IMR-90 (cell line): ENCODE data around the gene ZBTB9. TPM values are rescaled to one million over a fixed set of nuclear protein-coding genes. Genes with fewer than 3 reads are reported as not detected.
A peak's percentile ranks its signal among the peaks of the same experiment; 100 is the strongest.

ENCODE experiments used
- ATAC-seq: fragments of 200-7000 bp; cut with Tn5 transposase; 2 replicates; pipeline ENCODE4 v1.9.1; 2020; ENCODE audit warnings: low read depth, mild to moderate bottlenecking, moderate library complexity
- BruUV-seq: library from RNA; stranded (reverse); fragments of 400-500 nt; replicated peaks from 2 replicates; lab custom pipeline; 2021; lab: Mats Ljungman, UMichigan
- CTCF ChIA-PET: fragments of 300-600 bp; formaldehyde crosslinking; extraction: SDS; loops from one replicate; lab custom pipeline; 2021; ENCODE audit warnings: antibody characterized with exemption; lab: Yijun Ruan, JAX
- POLR2A ChIA-PET: fragments of 300-600 bp; sonication (Branson Sonifier 250); formaldehyde crosslinking; loops from one replicate; lab custom pipeline; 2022; ENCODE audit warnings: antibody characterized with exemption; ENCODE audit not compliant: unreplicated experiment; lab: Charles Lee
- DNase-seq: peaks from one replicate; pipeline ENCODE4 v3.0.0; 2013
- H2AFZ ChIP-seq: replicated peaks from 2 replicates; pipeline ENCODE3; 2013; ENCODE audit warnings: low read length, mild to moderate bottlenecking; ENCODE audit not compliant: poor library complexity
- H2AK5ac ChIP-seq: 2 replicates; pipeline ENCODE4 v1.6.1; 2013; ENCODE audit warnings: low read depth, low read length, inconsistent platforms
- H2AK9ac ChIP-seq: replicated peaks from 2 replicates; pipeline ENCODE3; 2013; ENCODE audit warnings: mild to moderate bottlenecking, low read depth, low read length, moderate library complexity; ENCODE audit not compliant: poor library complexity
- H2BK120ac ChIP-seq: 2 replicates; pipeline ENCODE4 v1.6.1; 2013; ENCODE audit warnings: low read depth, low read length, inconsistent platforms
- H2BK15ac ChIP-seq: 3 replicates; pipeline ENCODE4 v1.6.1; 2013; ENCODE audit warnings: low read depth, low read length, inconsistent platforms
- H2BK20ac ChIP-seq: 2 replicates; pipeline ENCODE4 v1.6.1; 2013; ENCODE audit warnings: low read depth, mild to moderate bottlenecking, inconsistent platforms, low read length, moderate library complexity
- H2BK5ac ChIP-seq: 2 replicates; pipeline ENCODE4 v1.6.1; 2013; ENCODE audit warnings: mild to moderate bottlenecking, low read depth, low read length, inconsistent platforms; ENCODE audit not compliant: poor library complexity, severe bottlenecking
- H3K14ac ChIP-seq: replicated peaks from 2 replicates; pipeline ENCODE4 v1.6.1; 2013; ENCODE audit warnings: low read depth, low read length, inconsistent platforms
- H3K18ac ChIP-seq: 2 replicates; pipeline ENCODE4 v1.6.1; 2013; ENCODE audit warnings: low read depth, low read length, control low read depth
- H3K23ac ChIP-seq: 2 replicates; pipeline ENCODE4 v1.6.1; 2013; ENCODE audit warnings: low read depth, low read length, inconsistent platforms
- H3K27ac ChIP-seq: 2 replicates; pipeline ENCODE4 v1.5.1; 2013; ENCODE audit warnings: mild to moderate bottlenecking, control low read depth, low read length; ENCODE audit not compliant: insufficient read depth
- H3K27me3 ChIP-seq: 2 replicates; pipeline ENCODE4 v1.6.1; 2013; ENCODE audit warnings: low read length; ENCODE audit not compliant: control insufficient read depth, insufficient read depth
- H3K36me3 ChIP-seq: 2 replicates; pipeline ENCODE4 v1.6.1; 2013; ENCODE audit warnings: low read length, mixed read lengths; ENCODE audit not compliant: control insufficient read depth, insufficient read depth
- H3K4ac ChIP-seq: 2 replicates; pipeline ENCODE4 v1.6.1; 2013; ENCODE audit warnings: low read depth, low read length, inconsistent platforms
- H3K4me1 ChIP-seq: 2 replicates; pipeline ENCODE4 v1.6.1; 2013; ENCODE audit warnings: low read length, mixed read lengths; ENCODE audit not compliant: control insufficient read depth, insufficient read depth
- H3K4me2 ChIP-seq: 2 replicates; pipeline ENCODE4 v1.6.1; 2013; ENCODE audit warnings: low read depth, mild to moderate bottlenecking, control low read depth, low read length, moderate library complexity
- H3K4me3 ChIP-seq: 2 replicates; pipeline ENCODE4 v1.5.1; 2013; ENCODE audit warnings: low read depth, mild to moderate bottlenecking, control low read depth, low read length, moderate library complexity; ENCODE audit not compliant: insufficient read depth
- H3K56ac ChIP-seq: 2 replicates; pipeline ENCODE4 v1.6.1; 2013; ENCODE audit warnings: low read length, inconsistent platforms; ENCODE audit not compliant: insufficient read depth; ENCODE audit errors: extremely low read depth
- H3K79me1 ChIP-seq, 2 experiments: 2 replicates each; pipeline ENCODE4 v1.6.1; 2013; ENCODE audit warnings: low read length in 2 of 2, inconsistent platforms in 1 of 2, low read depth in 1 of 2
- H3K9ac ChIP-seq: 2 replicates; pipeline ENCODE4 v1.6.1; 2013; ENCODE audit warnings: low read depth, low read length, control low read depth
- H3K9me1 ChIP-seq: 2 replicates; pipeline ENCODE4 v1.6.1; 2013; ENCODE audit warnings: low read length, inconsistent platforms; ENCODE audit not compliant: insufficient read depth
- H3K9me3 ChIP-seq: 2 replicates; pipeline ENCODE4 v1.6.1; 2013; ENCODE audit warnings: low read length; ENCODE audit not compliant: control insufficient read depth, insufficient read depth
- H4K20me1 ChIP-seq: 2 replicates; pipeline ENCODE4 v1.6.1; 2013; ENCODE audit warnings: low read length, inconsistent platforms; ENCODE audit not compliant: insufficient read depth
- H4K5ac ChIP-seq: 2 replicates; pipeline ENCODE4 v1.6.1; 2013; ENCODE audit warnings: mild to moderate bottlenecking, low read depth, low read length, control low read depth
- H4K8ac ChIP-seq, 2 experiments: 2 replicates each; pipeline ENCODE4 v1.6.1; 2013; ENCODE audit warnings: low read depth in 2 of 2, low read length in 2 of 2, control low read depth in 1 of 2, inconsistent platforms in 1 of 2
- H4K91ac ChIP-seq: 2 replicates; pipeline ENCODE4 v1.6.1; 2013; ENCODE audit warnings: low read depth, low read length, inconsistent platforms; ENCODE audit not compliant: insufficient read depth
- BHLHE40 ChIP-seq: fragments of 150-350 bp; IDR thresholded peaks from 2 replicates; pipeline ENCODE4 v1.6.1; 2016; ENCODE audit warnings: mild to moderate bottlenecking, low read depth, low read length
- CEBPB ChIP-seq: IDR thresholded peaks from 2 replicates; pipeline ENCODE4 v1.6.1; 2012; ENCODE audit warnings: low read depth, low read length, improper control_type of control experiment
- ELK1 ChIP-seq: fragments of 150-350 bp; IDR thresholded peaks from 2 replicates; pipeline ENCODE4 v1.6.1; 2016; ENCODE audit warnings: low read depth, mild to moderate bottlenecking, low read length, moderate library complexity, borderline replicate concordance
- MAFK ChIP-seq: IDR thresholded peaks from 2 replicates; pipeline ENCODE4 v1.6.1; 2012; ENCODE audit warnings: low read depth, low read length, improper control_type of control experiment
- MXI1 ChIP-seq: IDR thresholded peaks from 2 replicates; pipeline ENCODE4 v1.6.1; 2012; ENCODE audit warnings: low read depth, mild to moderate bottlenecking, low read length, moderate library complexity, borderline replicate concordance
- NFE2L2 ChIP-seq: fragments of 150-350 bp; IDR thresholded peaks from 2 replicates; pipeline ENCODE4 v1.6.1; 2016; ENCODE audit warnings: low read depth, mild to moderate bottlenecking, low read length
- RAD21 ChIP-seq: IDR thresholded peaks from 2 replicates; pipeline ENCODE4 v1.6.1; 2012; ENCODE audit warnings: low read length, improper control_type of control experiment
- RCOR1 ChIP-seq: IDR thresholded peaks from 2 replicates; pipeline ENCODE4 v1.6.1; 2012; ENCODE audit warnings: mild to moderate bottlenecking, low read length, improper control_type of control experiment; ENCODE audit not compliant: insufficient replicate concordance
- SMC3 ChIP-seq: fragments of 150-350 bp; IDR thresholded peaks from 2 replicates; pipeline ENCODE4 v1.6.1; 2016; ENCODE audit warnings: low read depth, mild to moderate bottlenecking, antibody characterized with exemption, low read length, moderate library complexity
- WGBS, 2 experiments: methylation state at CpG; one replicate each; pipeline versions ENCODE4 v1.1.5 to v1.1.7; 2013; ENCODE audit warnings: missing lambda C conversion rate in 2 of 2; ENCODE audit not compliant: insufficient read length in 1 of 2; ENCODE audit errors: extremely low coverage in 2 of 2; 5-methylcytosine and 5-hydroxymethylcytosine counted together
- dilution Hi-C: fragments of 300-500 bp; cut with HindIII; formaldehyde crosslinking; loops from one replicate; pipeline ENCODE4 v1.14.3; 2018; ENCODE audit warnings: low sequenced_read_pairs; ENCODE audit not compliant: unreplicated experiment
- in situ Hi-C: fragments of 300-500 bp; cut with MboI; formaldehyde crosslinking; loops from 3 replicates; pipeline ENCODE4 v1.14.3; 2019; ENCODE audit warnings: low sequenced_read_pairs, inconsistent platforms, mixed read lengths
- intact Hi-C: fragments of 100-400 bp; cut with micrococcal nuclease; formaldehyde crosslinking; loops from 2 replicates; pipeline ENCODE4 v1.10.0; 2022
- polyA plus RNA-seq, 3 experiments: library from polyadenylated mRNA; depleted of rRNA; stranded (reverse); fragments of >200 nt; gene quantifications; 2 replicates each; pipeline ENCODE4 v1.2.3, GENCODE V29; 2012; ENCODE audit warnings: low replicate concordance in 1 of 3
- total RNA-seq: library from RNA; depleted of rRNA; stranded (reverse); fragments of >200 nt; gene quantifications from 2 replicates; pipeline ENCODE4 v1.2.3, GENCODE V29; 2012

The ZBTB9 gene
- total and polyA plus RNA-seq, 2 of the 4 experiments (the other 2 are of a cell fraction) = 5.4 to 5.9 TPM

GRCh38 chr6:33432546-33432945 lies 21.8 kb upstream of the ZBTB9 start:
- Histone ChIP-seq H2AK5ac (peak overlapping the region; percentile 5; the same call in 1 of the 2 replicates), H4K91ac (no peak overlapping the region), H2AFZ (no peak overlapping the region), H3K4me1 (peaks cover 27% of the 10 kb centered on the region), H3K18ac (no peak overlapping the region), H3K27ac (no peak overlapping the region), H4K20me1 (peaks cover 35% of the 10 kb centered on the region), H3K4ac (no peak overlapping the region), H4K5ac (no peak overlapping the region), H3K9me3 (no peaks in the 10 kb centered on the region), H3K36me3 (peaks cover 26% of the 10 kb centered on the region), H3K23ac (no peak overlapping the region; the same call in 1 of the 2 replicates), H2AK9ac (peak overlapping the region; percentile 44), H3K9ac (no peak overlapping the region), H3K4me2 (no peak overlapping the region), H3K4me3 (no peak overlapping the region), H3K27me3 (no peaks in the 10 kb centered on the region), H3K56ac (no peak overlapping the region), H2BK15ac (no peak overlapping the region), H2BK20ac (no peak overlapping the region), H3K79me1 (peaks cover 21 to 73% of the 10 kb centered on the region in 2 experiments), H3K14ac (no peak overlapping the region), H4K8ac (no peak overlapping the region), H2BK5ac (no peak overlapping the region), H3K9me1 (peaks cover 26% of the 10 kb centered on the region), H2BK120ac (no peak overlapping the region)
- intact Hi-C loops = no loop called here
- dilution Hi-C loops = no loop called here
- ChIA-PET CTCF (no interaction called here), POLR2A (no interaction called here)
- in situ Hi-C loops = no loop called here
- ATAC-seq (no peak), DNase-seq (no peak)
- TF ChIP-seq ELK1 (no peak), NFE2L2 (no peak), RAD21 (no peak), RCOR1 (no peak), BHLHE40 (no peak), MXI1 (no peak), SMC3 (no peak), MAFK (no peak), CEBPB (no peak)
- no TSS peak for BruUV-seq
- 83% methylated on average over 6 of the region's 10 CpGs; no CpG with 5 or more reads in 1 of the 2 experiments for WGBS, 2 experiments
